AG04449 (cell line): Measurements from ENCODE around the gene RNGTT.

Source experiments
- CTCF ChIA-PET: fragments of 350-600 bp; formaldehyde crosslinking; extraction: SDS; loops from one replicate; lab custom pipeline; 2021; ENCODE audit warnings: antibody characterized with exemption; lab: Yijun Ruan, JAX
- POLR2A ChIA-PET: fragments of 400-600, 350-600 bp; formaldehyde crosslinking; extraction: SDS; loops from one replicate; lab custom pipeline; 2020; ENCODE audit warnings: antibody characterized with exemption, inconsistent platforms; lab: Yijun Ruan, JAX
- DNase-seq: peaks from one replicate; pipeline ENCODE4 v3.0.0-alpha.2; 2010; ENCODE audit warnings: low read depth, low spot score
- H3K4me3 ChIP-seq: 2 replicates; pipeline ENCODE4 v1.5.1; 2011; ENCODE audit warnings: low read depth, mild to moderate bottlenecking, control low read depth, low read length
- TF ChIP-seq, protein P1 (sequence below): IDR thresholded peaks from one replicate; pipeline ENCODE4 v1.5.1; 2011; ENCODE audit warnings: mild to moderate bottlenecking, moderate library complexity, low read length, control low read depth, inconsistent platforms; ENCODE audit not compliant: insufficient read depth; ENCODE audit errors: missing control alignments

RNGTT gene

DNA sequence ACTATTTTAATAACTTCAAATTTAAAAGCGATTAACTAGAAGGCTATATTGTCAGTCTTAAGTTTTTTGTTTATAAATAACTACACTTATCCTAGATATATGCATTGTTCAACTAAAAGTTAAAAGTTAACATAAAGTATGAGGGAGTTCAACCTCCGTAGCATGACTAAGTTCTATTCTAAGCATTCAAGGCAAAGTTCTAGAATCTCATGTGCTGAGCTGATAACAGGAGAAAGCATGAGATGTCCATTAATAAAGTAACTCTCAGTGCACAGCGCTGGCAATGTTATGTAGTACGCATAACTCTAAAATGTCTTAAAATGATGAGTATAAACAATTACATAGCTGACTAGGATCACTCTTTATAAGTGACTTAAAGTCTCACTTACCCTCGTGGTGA, 264.8 kb downstream of the RNGTT start:
- POLR2A ChIA-PET = no interaction called here
- CTCF ChIA-PET = no interaction called here
- TF ChIP-seq, protein P1, sequence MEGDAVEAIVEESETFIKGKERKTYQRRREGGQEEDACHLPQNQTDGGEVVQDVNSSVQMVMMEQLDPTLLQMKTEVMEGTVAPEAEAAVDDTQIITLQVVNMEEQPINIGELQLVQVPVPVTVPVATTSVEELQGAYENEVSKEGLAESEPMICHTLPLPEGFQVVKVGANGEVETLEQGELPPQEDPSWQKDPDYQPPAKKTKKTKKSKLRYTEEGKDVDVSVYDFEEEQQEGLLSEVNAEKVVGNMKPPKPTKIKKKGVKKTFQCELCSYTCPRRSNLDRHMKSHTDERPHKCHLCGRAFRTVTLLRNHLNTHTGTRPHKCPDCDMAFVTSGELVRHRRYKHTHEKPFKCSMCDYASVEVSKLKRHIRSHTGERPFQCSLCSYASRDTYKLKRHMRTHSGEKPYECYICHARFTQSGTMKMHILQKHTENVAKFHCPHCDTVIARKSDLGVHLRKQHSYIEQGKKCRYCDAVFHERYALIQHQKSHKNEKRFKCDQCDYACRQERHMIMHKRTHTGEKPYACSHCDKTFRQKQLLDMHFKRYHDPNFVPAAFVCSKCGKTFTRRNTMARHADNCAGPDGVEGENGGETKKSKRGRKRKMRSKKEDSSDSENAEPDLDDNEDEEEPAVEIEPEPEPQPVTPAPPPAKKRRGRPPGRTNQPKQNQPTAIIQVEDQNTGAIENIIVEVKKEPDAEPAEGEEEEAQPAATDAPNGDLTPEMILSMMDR = no peak
- no peak overlapping the region for H3K4me3 ChIP-seq
- no peak for DNase-seq

DNA sequence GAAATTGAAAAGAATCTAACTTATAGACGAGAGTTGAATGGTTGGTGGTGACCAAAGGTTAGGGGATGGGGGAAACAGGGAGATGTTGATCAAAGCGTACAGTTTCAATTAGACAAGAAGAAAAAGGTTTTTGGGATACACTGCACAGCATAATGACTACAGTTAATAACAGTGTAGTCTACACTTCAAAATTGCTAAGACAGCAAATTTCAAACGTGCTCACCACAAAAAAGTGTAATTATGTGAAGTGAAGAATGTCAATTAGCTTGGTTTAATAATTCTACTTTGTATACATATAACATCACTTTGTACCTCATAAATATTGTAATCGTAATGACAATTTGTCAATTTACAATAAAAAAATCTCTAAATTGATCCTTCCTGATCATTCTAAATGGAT, 267.5 kb downstream of the RNGTT start:
- no peak overlapping the region for H3K4me3 ChIP-seq
- ChIA-PET CTCF (no interaction called here), POLR2A (no interaction called here)
- TF ChIP-seq, protein P1 = no peak
- no peak for DNase-seq

DNA sequence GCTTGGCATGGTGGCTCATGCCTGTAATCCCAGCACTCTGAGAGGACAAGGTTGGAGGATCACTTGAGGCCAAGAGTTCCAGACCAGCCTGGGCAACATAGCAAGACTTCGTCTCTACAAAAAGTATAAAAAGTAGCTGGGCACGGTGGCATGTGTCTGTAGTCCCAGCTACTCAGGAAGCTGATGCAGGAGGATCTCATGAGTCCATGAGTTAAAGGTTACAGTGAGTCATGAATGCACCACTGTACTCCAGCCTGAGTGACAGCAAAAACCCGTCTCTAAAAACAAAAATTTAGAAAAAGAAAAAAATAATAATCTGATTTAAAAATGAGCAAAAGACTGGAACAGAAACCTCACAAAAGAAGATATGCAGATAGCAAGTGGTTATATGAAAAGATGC, 279.7 kb downstream of the RNGTT start:
- ChIA-PET POLR2A (no interaction called here), CTCF (no interaction called here)
- H3K4me3 ChIP-seq = no peak overlapping the region
- TF ChIP-seq, protein P1 = no peak
- DNase-seq = no peak

DNA sequence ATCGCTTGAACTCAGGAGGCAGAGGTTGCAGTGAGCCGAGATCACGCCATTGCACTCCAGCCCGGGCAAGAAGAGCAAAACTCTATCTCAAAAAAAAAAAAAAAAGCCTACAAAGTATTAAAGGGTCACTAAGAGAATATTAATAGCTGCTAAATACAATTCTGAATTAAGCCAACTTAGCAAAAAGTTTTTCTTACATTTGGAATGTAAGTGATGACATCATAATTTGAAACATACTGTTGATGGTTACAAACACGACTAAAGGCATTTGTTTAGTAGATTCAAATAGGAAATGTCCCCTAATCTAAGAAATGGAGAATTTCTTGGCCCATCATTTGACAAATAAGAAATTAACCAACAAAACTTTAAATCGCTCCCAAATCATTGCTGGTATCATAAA, 282.8 kb downstream of the RNGTT start:
- ChIA-PET POLR2A (no interaction called here), CTCF (no interaction called here)
- H3K4me3 ChIP-seq = no peak overlapping the region
- TF ChIP-seq, protein P1 = no peak
- no peak for DNase-seq

DNA sequence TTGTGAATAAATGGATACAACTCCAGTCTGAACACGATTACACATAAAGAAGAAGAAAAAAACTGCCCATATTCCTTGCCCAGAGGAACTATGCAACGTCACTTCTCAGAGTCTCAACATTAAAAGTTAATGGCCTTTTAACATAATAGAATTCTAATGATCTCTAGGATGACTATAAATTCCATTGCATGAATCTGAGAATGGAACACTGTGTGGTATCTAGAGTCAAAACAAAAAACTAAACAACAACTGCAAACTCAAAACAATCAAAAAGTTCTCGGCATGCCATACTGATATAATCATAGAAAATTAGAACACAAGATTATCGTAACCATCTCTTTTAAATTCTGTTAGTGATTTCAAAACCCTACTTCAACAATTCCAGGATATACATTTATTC, 283.6 kb downstream of the RNGTT start:
- CTCF ChIA-PET = no interaction called here
- H3K4me3 ChIP-seq = no peak overlapping the region
- TF ChIP-seq, protein P1 = no peak
- no peak for DNase-seq
- POLR2A ChIA-PET = no interaction called here

DNA sequence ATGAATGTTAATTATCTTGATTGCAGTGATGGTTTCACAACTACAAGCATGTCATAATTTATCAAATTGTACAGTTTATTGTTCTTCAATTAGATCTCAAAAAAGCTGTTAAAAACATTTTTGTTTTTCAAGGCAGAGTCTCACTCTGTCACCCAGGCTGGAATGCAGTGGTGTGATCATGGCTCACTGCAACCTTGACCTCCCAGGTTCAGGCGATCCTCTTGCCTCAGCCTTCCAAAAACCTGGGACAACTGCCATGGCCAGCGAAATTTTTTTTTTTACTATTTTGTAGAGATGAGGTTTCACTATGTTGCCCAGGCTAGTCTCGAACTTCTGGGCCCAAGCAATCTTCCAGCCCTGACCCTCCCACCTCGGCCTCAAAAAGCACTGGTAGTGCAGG, 286.1 kb downstream of the RNGTT start:
- POLR2A ChIA-PET = no interaction called here
- DNase-seq = no peak
- no peak overlapping the region for H3K4me3 ChIP-seq
- CTCF ChIA-PET = no interaction called here
- TF ChIP-seq, protein P1 = no peak
